Activated naive CD8-positive, alpha-beta T cell treated with anti-CD3 and anti-CD28 coated beads, Interleukin-2, amount 50 U/mL, for 16 hours (primary cell): ENCODE results near the gene JUP.
"Not testable (repeated sequence)": the region's sequence is repeated elsewhere in the genome, so short reads cannot be mapped to it uniquely, and the experiment has no call there.

ENCODE experiments used
- DNase-seq: peaks from one replicate; pipeline ENCODE4 v3.0.0-alpha.2; 2020; ENCODE audit warnings: low read depth, low spot score

Gene JUP

DNA sequence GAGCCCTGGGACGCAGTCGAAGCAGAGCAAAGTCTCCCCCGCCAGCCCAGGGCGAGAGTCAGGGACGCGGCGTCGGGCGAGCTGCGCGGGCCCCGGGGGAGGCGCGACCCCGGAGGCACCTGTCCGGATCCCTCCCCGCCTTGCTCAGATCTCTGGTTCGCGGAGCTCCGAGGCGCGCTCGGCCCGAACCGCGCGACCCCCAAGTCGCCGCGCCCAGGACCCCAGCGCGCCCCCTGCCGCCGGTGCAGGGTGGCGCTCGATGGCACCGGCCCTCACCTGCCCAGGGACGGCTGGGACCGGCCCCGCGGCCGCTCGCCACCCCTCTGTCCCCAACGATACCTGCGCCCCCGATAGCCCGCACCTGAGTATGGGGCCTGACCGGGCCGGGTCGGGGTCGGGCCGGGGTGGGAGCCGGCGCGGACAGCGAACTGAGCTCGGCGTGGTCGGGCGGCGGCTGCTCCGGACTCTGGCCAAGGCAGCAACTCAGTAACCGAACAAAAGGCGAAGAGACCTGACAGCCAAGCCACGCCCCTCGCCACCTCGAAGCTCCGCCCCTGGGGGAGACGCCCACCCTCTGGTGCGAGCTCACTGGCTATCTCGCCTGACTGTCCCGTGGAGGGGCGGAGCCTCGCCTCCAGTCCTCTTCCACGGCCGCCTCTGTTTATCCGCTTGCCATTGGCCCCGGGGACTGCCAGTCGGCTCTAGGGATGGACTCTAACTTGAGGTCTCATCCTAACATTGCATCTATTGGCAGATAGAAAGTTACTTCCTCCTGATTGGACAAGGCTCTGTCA is at the start of gene JUP:
JUP (minus strand) TSS at position 485 of the 794 bp plus-strand sequence. CDS start 14,857 bp downstream, outside the sequence.
- DNase-seq, result peak; percentile 83

DNA sequence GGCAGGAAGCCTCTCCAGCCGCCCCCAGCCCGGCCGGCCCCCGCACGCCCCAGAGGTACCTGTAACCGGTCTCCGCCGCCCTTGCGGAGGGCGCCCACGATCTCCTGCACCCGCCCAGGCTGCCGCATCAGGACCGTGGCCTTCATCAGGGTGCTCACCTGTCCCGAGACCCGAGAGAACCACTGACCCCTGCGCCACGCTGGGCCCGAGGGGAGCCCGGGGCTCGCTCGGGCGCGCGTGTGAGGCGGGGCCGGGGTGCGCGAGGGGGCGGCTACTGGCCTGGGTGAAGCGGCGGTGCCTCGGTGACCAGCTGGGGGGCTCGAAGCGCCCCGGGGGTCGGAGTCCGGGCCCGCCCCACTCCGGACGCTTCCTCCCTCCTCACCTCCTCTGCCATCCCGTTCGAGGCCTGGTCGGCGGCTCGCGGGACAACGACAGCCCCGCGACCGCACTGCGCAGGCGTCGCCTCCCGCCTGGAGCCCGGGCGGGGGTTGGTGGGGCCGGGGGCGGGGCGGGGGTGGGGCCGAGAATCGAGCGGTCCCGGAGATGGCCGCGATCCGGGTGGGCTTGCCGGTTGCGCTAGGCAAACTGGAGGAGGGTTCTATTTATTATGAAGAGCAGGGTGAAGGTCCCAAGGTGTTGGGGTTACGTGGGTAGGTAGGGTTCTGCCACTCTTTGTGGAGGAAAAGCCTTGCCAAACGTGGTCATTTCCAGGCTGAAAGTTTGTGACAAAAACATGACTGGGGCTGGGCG is 49.5 kb upstream of the JUP start, which contains the start of gene NT5C3B:
NT5C3B (minus strand) TSS at position 433 of the 750 bp plus-strand sequence; CDS start at position 394, 39 bp downstream.
- DNase-seq, result no peak

DNA sequence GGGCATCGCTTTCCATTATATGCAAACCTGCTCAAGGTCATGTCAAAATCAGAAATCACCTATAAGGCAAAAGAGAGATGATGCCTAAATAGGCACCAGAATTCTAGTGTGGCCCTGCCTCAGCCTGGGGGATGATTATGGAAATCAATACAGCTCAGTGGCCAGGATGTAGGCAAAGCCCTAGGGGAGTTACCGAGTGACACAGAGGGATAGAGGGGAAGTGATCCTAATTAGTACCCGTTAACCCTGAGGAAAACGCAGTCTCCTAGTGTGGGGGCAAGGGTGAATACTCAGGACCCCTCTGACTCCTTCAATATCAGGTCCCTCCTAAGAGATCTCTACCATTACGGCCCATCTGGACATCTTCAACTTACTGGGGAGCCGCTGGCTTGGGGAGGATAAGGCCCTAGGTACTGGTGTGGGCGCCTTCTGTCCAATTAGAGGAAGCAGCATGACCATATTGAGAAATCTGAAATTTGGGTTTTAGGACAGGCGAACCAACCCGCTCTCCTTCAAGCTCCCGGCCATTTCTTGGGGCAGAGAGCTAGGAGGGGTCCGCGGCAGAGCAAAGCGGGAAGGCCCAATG is 48.8 kb upstream of the JUP start:
- no peak for DNase-seq

DNA sequence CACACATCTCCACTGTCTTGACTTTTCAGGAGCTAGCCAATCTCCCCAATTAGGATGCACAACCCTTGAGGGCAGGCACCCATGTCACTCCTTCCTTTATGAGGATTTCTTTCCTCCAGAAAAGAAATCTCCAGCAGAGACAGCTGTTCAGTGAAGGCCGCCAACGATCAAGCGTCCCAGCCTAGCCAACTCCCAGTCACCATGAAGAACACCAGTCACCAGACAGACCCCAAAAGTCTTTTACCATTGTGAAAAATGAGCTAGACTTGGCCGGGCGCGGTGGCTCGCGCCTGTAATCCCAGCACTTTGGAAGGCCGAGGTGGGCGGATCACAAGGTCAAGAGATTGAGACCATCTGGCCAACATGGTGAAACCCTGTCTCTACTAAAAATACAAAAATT is 43.5 kb upstream of the JUP start:
- DNase-seq, result not testable (repeated sequence)

DNA sequence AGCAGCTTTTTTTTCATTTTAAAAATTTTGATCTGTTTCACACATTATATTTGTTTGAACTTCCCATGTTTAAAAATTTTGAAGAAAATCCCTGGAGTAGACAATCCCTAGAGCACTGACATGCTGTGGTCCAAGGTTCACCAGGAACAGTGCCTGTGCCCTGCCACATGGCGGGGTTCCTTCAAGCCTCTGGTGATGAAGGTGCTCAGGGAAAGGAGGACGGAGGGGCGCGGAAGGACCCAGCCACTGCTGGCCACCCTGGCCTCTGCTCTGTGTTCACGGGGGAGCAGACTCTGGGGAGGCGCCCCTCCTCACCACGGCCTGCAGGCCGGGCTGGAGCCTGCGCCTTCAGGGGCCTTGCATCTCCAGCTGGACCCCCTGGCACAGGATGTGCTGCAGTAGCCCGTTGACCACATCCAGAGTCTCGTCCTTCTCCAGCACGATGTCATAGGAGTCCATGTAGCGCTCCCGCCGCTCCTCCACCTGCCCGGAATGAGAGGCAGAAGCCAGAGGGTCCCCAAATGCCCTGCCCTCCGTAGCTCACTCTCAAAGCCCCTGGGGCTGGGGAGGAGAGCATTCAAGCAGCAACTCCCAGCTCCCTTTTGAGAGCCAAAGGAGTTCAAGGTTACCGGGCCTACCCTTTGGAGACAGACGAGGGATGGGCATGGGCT is 38.8 kb upstream of the JUP start:
- DNase-seq, result no peak

DNA sequence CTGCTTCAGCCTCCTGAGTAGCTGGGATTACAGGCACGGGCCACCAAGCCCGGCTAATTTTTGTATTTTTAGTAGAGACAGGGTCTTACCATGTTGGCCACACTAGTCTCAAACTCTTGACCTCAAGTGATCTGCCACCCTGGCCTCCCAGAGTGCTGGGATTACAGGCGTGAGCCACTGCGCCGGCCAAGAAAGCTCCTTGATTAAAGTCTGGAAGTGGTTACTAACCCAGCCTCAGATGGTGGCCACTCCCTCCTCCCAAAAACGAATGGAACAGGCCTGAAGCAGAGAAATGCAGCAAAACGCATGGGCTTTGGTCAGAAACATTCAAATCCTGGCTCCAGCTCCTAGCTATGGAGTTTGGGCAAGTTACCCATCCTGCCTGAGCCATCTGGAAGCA is 37.6 kb upstream of the JUP start:
- DNase-seq, result no peak

DNA sequence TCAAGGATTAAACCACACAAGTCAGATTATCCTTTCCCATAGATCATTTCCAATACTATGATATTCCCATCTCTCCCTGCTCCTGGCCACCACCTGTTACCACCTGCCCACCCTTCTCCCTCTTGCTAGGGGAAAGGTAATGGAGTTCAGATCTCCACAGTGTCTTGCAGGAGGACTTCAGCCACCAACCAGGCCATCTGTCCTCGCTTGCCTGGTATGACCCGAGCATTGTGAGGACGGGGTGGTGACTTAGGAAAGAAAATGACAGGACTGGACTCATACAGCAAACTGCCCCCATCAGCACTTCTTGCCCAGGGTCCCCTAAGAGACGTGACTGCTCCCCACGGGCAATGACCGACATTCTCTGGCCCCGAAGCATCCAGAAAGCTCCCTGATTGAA is 37.1 kb upstream of the JUP start:
- no peak for DNase-seq

DNA sequence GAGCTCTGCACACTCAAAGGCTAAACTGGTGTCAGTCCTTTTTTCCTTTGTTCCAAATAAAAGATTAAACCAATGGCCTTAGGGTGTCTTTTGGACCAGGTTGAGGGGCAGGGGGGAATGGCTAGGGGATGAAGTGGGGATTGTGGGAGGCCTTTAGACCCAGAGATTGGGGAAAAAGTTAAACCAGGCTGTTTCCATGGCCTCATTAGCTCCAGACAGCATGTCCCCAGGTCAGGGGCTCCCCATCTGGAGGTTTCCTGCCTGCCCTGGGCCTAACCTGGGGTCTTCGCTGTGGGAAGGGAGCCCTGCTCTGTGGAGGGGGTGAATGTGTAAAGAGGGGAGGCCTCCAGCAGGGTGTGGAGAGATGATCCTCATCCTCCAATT is 36.6 kb upstream of the JUP start:
- DNase-seq, result no peak

DNA sequence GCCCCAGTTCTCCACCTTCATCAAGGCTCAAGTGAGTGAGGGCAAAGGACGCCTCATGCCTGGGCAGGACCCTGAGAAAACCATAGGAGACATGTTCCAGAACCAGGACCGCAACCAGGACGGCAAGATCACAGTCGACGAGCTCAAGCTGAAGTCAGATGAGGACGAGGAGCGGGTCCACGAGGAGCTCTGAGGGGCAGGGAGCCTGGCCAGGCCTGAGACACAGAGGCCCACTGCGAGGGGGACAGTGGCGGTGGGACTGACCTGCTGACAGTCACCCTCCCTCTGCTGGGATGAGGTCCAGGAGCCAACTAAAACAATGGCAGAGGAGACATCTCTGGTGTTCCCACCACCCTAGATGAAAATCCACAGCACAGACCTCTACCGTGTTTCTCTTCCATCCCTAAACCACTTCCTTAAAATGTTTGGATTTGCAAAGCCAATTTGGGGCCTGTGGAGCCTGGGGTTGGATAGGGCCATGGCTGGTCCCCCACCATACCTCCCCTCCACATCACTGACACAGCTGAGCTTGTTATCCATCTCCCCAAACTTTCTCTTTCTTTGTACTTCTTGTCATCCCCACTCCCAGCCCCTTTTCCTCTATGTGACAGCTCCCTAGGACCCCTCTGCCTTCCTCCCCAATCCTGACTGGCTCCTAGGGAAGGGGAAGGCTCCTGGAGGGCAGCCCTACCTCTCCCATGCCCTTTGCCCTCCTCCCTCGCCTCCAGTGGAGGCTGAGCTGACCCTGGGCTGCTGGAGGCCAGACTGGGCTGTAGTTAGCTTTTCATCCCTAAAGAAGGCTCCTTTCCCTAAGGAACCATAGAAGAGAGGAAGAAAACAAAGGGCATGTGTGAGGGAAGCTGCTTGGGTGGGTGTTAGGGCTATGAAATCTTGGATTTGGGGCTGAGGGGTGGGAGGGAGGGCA is 36.0 kb upstream of the JUP start:
- no peak for DNase-seq

DNA sequence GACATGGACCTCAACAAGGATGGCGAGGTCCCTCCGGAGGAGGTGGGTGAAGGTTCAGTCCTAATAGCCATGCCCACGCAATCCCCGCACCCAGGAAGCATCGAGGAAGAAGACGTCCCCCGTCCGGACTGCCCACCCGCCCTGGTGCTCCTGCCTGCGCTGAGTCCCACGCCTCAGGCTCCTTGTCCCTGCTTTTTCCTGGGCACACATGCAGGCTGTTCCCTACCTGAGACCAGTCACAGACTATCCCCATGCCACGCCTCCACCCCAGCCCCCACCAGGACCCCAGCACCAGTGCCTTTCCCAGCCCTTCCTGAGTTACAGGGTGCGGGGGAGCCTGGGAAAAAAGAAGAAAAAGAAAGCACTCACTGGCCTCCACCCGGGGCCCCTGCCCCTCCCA is 35.3 kb upstream of the JUP start:
- DNase-seq, result no peak

DNA sequence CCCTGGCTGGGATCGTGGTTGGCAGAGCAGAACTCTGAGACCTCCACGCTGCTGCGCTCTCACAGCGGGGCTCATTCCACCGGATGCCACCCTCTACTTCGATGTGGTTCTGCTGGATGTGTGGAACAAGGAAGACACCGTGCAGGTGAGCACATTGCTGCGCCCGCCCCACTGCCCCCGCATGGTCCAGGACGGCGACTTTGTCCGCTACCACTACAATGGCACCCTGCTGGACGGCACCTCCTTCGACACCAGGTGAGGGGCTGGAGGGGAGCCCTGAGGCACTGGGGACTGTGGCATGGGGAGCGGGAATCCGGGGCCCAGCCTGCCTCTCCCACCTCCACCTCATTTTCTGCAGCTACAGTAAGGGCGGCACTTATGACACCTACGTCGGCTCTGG is 31.5 kb upstream of the JUP start:
- no peak for DNase-seq

DNA sequence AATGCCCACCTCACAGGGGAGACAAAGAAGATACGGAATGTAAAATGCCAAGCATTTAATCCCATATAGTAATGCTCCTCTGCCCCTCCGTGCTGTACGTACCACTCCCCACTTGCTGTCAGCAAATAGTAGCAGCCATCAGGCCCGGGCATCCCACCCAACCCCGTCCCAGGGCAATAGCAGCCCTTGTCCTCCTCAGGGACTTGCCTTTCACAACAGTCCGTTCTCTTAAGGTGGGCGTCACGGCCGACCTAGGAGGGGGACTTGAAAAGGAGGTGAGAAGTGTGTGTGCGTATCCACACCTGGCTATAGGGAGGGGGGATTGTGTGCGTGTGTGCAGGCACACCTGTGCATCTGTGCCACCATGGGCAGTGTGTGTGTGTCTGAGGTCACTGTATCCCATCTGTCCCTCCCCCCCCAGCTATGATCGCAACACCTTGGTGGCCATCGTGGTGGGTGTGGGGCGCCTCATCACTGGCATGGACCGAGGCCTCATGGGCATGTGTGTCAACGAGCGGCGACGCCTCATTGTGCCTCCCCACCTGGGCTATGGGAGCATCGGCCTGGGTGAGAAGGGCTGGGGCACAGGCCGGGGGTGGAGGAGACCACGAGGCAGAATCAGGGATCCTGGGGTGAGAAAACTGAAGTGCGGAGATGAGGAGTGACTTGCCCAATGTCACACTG is 30.3 kb upstream of the JUP start:
- no peak for DNase-seq

DNA sequence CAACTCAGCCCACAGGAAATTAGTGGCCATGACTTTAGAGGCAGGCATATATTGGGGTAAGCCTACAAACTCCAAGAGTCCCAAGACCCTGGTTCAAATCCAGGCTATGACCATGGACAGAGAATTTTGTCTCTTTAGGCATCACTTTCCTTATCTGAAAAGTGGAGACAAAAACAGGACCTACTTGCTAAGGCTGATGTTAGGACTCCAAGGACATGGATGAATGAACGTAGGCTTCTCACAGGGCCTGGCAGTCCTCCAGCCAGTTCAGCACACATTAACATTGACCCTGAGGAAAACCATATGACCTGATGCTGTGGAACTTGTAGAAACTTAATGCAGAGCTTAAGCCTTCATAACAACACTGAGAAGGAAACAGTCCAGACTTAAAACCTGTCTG is 27.7 kb upstream of the JUP start:
- no peak for DNase-seq

DNA sequence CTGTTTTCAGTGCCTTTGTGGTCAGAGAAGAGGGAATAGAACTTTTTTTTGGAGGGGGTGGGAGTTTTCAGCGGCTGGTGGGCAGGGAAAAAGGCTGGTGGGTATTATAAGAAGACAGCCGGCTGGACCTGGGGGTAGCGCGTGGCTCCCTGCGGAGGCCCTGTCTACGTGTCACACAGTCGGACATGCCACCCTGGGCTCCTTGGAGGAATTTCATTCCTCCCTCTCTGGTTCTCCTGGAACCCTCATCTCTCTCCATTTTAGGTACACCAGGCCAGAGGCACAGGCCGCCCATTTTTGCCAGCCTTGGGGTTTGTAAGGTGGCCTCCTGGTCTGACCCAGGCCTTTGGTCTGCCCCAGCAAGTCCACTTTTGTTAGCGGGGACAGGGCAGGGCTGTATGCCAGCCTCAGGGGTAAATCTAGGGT is 27.2 kb upstream of the JUP start:
- no peak for DNase-seq

DNA sequence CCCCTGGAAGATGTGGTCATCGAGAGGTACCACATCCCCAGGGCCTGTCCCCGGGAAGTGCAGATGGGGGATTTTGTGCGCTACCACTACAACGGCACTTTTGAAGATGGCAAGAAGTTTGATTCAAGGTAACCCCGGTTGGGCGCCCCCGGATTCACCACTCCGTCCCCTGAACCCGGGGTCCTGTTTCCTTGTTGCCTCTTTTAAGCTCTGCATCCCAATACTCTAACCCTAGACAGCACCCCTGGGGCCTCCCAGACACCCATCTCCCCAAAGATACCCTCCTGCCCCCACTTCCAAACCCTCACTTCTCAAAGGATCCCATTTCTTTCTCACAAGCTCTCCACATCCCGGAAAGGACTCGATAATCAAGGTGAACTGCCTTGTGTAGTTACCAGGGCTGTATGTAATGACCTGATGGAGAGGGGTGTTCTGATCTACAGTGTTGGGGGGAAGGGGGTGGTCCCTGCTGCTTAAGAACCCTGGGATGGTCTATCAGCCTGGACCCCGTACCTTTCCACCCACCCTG is 26.7 kb upstream of the JUP start:
- no peak for DNase-seq

DNA sequence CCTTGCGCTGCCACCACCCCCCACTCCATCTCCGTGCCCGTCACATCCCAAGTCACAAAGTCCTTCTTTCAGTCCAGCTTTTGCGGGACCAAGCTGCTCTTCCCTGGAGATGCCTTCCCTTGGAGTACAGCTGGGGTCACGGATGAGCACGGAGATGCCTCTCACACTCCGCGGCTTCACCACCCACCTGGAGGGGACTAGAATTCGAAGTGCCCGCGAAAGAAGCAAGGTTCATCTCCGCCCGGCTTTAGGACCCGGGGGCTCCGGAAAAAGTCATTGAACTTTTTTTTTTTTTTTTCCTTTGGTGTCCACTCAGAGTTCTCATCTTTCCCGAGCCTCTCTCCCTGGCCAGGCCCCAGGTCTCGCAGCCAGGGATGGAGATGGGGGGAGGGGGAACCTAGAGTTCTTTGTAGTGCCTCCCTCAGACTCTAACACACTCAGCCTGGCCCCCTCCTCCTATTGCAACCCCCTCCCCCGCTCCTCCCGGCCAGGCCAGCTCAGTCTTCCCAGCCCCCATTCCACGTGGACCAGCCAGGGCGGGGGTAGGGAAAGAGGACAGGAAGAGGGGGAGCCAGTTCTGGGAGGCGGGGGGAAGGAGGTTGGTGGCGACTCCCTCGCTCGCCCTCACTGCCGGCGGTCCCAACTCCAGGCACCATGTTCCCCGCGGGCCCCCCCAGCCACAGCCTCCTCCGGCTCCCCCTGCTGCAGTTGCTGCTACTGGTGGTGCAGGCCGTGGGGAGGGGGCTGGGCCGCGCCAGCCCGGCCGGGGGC is 26.1 kb upstream of the JUP start, which contains the start of gene FKBP10:
FKBP10 (plus strand) TSS at position 624 of the 771 bp plus-strand sequence; CDS start at position 655, 31 bp downstream.
- no peak for DNase-seq

DNA sequence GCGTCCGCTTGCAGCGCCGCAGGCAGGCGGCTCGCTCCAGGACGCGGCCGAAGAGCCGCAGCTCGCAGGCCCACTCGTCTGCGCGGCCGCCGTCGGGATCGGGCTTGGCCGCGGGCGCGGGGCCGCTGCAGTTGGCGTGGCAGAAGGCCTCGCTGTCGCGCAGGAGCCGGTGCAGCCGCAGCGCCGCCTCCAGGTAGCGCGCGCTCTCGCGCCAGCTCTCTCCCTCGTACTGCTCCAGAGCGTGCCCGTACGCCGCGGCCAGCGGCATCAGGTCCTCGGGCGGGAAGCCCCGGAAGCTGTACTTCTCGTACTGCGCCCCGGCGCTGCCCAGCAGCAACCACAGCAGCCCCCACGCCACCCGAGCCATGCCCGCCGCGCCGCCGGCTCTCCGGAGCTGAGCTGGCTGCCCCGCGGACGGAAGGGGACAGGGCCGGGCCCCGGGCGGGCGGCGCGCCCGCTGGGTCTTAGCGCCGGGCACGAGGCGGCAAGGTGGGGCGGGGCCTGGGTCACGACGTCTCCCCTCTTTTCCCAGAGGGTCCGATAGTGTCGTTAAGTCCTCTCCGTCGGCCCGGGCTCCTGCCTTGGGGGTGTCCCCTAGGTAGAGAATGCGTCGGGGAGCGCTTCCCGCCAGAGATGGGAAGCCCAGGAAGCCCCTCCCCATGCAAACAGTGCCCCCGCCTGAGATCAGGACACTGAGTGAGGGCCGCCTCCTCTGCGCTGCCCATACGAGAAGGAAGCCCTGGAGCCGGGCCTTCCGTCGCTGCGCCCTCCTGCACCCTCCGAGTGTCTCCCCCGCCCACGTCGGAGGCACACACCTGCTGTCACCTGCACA is 25.3 kb upstream of the JUP start, which contains the start of gene P3H4:
P3H4 (minus strand) TSS at position 401 of the 832 bp plus-strand sequence; CDS start at position 367, 34 bp downstream.
- DNase-seq, result peak; percentile 25
